ENCODE results near the gene PODNL1.
A peak's percentile ranks its signal among the peaks of the same experiment; 100 is the strongest.

PODNL1 gene

DNA sequence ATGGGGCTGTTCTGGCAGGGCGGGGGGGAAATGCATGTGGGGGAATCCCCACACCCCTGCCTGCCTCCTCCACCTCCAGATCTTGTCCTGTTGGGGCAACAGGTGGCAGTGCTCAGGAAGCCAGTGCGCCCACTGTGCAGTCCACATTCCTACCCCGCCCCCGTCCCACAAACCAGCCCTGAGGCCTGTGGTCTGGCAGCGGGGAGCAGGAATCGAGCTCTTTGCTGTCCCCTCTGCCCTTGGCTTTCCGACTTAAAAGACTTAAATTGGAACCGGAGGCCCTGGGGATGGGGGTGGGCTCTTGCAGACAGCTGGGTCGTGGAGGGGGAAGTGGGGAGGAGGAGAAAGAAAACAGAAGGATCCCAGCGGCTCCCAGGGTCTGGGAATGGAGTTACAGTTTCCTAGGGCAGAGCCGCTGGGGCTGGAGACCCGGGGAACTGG lies 56.9 kb downstream of the PODNL1 start:
- Histone ChIP-seq H3K9me2 (replicated peaks; ENCODE audit: control insufficient read depth, low read length) (no peaks in the 10 kb centered on the region), H3K4me1 (ENCODE audit: control insufficient read depth, low read length) (peaks cover 29% of the 10 kb centered on the region), H3K27me3 (ENCODE audit: control insufficient read depth, low read length) (0 out of 2 replicates have a peak, but pooled peaks cover 4% of the 10 kb centered on the region), H3K27ac (ENCODE audit: low read depth, low read length) (no peak overlapping the region), H4K20me1 (ENCODE audit: control insufficient read depth, insufficient read depth, low read depth, low read length) (no peaks in the 10 kb centered on the region), H3K79me2 (ENCODE audit: control insufficient read depth, low read length) (no peaks in the 10 kb centered on the region), H3K36me3 (ENCODE audit: control insufficient read depth, low read length) (no peaks in the 10 kb centered on the region), H3K4me2 (ENCODE audit: low read length) (peak overlapping the region; percentile 57), H3K9me3 (ENCODE audit: control insufficient read depth, insufficient read depth, low read length) (no peaks in the 10 kb centered on the region), H3F3A (ENCODE audit: control insufficient read depth, insufficient read depth) (no peaks in the 10 kb centered on the region; the same call in 1 of the 2 replicates), H3K4me3 (ENCODE audit: low read length) (no peak overlapping the region)
- TF ChIP-seq CTCF (IDR thresholded peaks at IDR 0.05; ENCODE audit: low read depth, low read length, poor library complexity, severe bottlenecking) (no peak), EZH2phosphoT487 (IDR thresholded peaks at IDR 0.05; ENCODE audit: borderline replicate concordance, low read length) (no peak)
